NCI-H1105 (cell line): ENCODE measurements around the gene CAV1.

Source experiments
- DNase-seq: peaks from one replicate; lab custom pipeline; 2025; lab: John Stamatoyannopoulos, UW

The CAV1 gene

DNA sequence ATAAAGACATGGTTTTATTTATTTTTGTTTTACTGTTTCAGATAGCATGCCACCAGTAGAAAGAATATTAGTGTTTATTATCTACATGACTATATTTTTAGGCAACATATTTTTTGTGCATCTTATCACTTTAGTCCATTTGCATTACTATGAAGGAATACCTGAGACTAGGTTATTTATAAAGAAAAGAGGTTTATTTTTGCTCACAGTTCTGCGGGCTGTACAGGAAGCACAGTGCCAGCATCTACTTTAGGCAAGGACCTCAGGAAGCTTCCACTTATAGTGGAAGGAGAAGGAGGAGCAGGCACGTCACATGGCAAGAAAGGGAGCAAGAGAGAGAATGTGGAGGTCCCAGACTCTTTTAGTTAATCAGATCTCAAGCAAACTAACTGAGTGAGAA, 19.6 kb upstream of the CAV1 start:
- no peak for DNase-seq

DNA sequence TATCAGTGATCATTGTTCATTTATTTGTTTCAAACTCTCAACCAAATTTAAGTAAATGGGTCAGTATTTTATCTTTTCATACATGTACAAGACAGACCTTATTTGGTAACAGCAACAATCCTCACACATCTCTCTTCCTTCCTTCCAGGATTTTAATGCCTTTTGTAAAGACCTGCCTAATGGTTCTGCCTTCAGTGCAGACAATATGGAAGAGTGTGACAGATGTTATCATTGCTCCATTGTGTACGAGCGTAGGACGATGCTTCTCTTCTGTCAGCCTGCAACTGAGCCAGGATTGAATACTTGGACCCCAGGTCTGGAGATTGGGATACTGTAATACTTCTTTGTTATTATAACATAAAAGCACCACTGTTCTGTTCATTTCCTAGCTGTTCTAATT, 19.0 kb upstream of the CAV1 start:
- no peak for DNase-seq

DNA sequence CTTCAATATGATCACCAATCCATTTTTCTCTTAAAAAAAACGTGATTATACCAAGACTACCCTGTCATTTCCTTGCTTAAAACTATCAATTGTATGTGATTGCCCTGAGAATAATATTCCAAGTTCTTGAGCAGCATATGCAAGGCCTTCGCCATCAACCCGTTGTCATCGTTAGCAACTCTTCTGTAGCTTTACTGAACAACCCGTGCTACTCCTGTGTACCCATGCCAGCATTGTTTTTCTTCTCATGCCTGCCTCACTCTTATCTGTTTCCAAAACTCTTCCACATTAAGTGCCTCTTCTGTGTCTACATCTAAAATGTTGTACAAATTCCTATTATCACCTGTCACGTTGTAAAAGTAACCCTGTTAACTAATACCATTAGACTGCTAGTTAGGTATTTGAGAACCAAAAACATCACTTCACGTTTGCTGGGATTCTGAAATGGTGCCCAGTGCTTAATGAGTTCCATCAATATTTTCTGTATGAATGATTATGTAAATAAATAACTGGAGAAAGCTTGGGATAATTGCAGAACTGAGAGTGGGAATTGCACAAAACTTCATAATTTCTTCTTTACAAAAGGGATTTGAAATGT, 14.8 kb upstream of the CAV1 start:
- no peak for DNase-seq

DNA sequence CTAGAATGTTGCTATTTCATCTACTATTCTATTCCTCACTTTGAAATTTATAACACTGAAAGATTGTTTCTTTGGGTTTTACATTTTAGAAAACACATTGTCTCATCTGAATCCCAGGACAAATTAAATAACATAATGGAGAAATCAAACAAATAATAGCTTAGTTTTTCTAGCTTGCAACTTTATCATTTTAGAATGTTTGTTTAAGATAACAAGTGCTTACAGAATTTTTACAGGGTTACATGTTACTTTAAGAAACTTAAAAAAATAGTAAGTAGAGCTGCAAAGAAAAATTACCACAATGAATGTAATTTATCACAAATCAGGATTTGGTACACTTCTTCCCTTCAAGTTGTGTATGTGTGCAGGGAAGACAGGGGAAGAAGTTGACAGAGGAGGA, 14.0 kb upstream of the CAV1 start:
- no peak for DNase-seq

DNA sequence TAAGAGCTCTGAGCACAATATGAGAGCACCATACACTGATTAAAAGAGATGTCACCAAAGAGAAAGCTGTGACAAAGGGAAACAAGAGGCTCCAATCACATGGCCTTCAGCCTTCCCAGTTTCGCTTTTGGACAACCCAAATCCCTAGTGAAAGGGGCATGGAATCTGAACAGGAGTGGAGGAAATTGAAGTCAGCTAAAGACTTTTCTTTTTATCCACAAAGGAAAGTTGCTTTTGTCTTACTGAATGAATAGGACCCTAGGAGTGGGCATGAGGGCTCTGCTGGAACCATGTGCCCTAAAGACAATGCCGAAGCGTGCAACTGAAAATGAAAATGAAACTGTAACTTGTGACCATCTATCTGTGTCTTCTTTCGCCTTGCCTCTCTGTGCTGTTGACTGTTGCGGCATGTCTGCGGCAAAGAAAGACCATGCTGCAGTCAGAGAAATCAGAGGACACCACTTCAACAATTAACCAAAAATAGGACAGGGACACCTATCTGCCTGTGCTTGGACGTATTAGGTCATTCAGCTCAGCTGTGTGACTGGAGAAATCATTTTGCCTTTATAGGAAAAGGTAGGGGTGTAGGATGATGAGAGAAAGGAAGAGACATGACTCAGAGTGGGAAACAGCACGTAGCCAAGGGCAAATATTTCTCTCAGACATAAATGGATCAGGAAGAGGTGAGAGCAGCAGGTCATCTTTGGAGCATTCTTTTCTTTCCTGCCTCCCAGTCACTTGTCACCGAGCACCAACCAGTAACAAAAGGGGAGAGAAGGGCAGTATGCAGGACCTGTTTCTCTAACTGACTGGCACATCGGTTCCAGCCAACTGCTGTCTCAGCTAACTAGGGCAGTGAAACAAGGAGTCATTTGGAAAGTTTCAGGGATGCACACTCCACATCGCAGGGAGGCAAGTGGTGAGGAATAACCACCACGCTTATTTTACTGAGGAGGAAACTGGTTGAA, 13.0 kb upstream of the CAV1 start:
- DNase-seq = no peak

DNA sequence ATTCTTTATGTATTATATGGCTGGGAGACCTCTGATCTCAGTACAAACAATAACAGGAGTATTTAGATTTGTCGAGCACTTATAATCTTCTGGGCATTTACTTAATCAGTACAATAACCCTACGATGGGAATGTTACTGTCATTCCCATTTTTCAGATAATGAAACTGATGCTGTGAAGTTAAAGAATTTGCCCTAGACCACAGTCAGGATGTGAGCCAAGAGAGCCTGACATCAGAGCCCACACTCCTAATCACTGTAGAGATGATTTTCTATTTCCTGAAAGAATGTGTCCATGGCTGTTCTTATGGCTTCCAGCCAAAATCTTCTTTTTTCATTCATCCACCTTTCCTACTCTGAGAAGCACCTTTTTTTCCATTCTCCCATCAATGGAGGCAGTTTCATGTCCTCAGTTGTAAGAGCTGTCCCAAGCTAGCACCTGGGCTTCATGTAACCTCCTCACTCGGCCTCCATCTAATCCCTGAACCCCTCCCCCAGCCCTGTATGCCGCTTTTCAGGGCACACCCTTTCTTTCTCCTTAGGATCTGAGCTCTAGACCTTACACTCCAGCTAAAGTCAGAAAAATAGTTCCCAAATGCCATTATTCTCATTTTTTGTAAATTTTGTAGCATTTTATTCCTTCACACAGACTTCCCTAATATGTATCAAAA, 12.2 kb upstream of the CAV1 start:
- no peak for DNase-seq

DNA sequence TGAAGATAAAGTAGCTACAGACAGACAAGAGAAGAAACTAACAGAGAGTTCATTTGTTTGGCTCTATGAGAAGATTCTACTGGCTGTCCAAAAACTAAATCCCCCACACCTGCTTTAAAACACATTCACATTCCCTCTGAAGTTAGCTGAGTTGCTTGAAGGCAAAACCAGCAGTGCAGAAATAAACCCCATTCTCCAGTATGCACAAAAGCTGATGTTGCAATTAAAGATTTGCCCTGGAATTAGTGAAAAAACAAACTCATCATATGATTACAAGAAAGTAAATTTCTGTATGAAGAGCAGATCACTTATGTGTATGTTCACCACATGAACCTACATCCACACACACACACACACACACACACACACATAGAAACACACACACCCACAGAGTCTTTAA, 9.3 kb upstream of the CAV1 start:
- DNase-seq = no peak

DNA sequence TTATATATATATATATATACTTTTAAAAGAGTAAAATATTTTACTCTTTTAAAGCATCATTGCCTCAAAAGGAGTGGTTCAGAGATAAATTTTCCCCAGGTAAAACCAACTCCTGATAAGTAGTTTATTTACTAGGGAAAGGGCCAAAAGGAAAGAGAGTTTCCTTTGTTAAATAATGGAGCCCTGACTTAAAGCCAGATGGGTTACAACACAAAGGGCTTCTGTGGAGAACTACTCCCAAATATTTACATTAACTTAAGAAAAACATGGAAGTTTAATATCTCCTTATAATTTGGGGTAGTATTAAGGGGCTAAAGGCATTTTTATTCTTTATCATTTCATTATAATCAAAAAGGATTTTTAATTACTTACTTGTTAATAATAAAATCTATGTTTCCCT, 8.5 kb upstream of the CAV1 start:
- no peak for DNase-seq

DNA sequence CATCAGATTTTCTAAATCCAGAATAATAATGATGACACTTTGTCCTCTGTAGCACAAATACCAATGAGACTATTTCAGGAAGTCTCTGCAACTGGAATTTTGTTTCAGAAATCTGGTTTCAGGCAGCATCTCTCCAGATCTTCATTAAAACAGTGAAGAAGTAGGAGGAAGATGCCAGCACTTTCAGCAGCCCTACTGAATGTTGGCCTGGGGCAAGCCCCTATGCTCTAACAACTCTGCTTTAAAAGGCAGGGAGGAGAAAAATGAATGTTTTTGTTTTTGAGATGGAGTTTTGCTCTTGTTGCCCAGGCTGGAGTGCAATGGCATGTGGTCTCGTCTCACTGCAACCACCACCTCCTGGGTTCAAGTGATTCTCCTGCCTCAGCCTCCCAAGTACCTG, 7.2 kb upstream of the CAV1 start:
- no peak for DNase-seq

DNA sequence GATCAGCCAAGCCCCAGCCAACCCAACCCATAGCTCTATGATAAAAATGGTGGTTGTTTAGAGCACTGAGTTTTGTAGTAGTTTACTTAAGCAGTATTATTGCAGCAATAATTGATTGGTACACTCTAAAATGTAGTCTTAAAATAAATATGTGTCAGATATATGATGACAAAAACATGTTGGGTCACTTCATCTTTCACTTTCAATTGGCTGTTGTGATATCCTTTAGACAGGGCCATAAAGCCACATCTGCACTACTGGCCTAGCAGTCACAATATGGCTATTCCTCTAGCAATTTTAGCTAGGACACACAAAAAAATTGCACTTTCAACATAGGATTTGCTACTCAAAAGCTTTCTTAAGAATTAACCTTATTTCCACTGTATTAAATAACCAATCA, 5.9 kb upstream of the CAV1 start:
- no peak for DNase-seq

DNA sequence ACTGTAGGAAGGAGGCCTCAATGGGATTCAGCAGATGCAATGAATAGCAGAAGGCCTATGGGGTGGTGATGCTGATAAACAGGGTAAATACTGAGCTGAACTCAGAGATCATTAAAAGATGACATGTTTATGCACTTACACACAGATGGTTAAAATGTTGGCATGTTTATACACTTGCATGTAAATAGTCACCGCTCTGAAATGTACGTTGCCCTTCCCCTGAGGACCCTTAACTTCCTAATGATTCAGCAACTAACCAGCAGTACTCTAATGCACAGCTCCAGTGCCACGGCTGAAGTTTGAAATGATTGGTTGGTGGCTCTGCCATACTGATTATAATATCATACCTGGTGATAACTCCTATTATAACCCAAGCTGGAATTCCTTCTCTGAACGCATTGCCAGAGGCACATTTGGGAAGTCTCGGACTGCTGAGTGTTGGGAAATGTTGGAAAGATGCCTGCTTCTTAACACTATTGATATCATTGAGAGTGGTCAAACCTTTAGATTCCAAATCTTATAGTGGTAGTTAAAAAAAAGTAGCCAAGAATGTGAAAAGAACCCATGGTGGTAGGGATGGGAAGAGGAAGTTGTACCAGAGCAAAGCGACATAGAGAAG, 3.7 kb upstream of the CAV1 start:
- no peak for DNase-seq

DNA sequence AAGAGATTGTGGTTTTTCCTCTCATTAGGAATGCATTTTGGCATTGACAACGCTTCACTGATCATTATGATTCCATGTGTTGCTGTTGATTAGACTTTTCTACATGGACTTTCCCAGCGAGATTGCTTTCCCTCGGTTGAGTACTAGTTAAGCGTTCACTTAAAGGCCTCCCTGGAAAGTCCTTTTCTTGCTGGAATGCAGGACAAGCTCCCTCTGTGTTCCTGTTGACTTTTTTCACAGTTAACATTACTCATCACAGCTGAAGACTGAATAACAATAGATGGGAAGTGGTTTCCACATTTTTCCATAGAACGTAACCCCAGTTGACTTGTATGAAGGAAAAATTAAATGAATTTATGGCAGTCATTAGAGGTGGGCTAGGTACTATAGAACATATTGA, 2.6 kb upstream of the CAV1 start:
- DNase-seq = peak; percentile 69

DNA sequence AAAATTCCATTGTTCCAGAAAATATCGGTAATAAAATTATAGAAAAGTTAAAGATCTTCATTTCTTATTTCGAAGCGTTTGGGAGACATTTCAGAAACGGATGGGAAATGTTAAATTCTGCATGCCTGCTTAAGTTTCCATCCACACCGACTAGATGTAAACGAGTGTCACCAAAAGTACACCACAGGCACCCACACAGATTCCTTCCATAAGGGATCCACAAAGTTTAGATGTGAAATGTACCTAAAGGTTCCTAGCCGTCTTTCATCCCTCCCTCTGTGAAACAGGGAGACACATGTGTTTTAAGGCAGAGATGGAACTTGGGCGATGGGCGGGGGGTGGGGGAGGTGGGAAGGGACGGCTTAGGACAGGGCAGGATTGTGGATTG, 621 bp upstream of the CAV1 start:
- DNase-seq = no peak

DNA sequence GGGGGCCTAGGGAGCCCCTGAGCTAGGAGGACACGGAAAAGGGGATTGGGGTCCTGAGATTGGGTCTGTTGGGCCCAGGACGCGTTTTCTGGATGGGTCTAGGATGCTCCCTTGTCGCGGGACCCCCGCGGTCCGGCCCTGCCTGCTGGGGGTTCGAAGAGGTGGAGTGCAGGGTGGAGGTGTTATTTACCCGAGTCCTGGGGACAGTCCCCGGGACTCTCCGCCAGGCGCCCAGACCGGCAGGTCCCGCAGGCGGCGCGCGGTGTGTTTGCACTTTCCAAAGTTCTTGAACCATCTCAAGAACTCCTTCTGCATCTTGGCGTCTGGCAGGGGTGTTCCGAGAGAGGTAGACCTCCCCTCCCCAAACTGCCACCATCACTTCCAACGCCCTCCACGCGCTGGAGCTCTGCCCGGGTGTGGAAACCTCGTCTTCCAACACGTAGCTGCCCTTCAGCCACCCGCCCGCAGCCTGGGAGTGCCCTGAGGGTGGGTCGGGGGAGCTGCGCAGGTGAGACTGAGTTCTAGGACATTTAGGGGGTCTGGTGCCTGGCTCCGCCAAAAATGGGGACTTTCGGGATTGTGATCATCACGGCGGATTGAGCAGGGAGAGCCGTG, 569 bp downstream of the CAV1 start:
- DNase-seq = no peak

DNA sequence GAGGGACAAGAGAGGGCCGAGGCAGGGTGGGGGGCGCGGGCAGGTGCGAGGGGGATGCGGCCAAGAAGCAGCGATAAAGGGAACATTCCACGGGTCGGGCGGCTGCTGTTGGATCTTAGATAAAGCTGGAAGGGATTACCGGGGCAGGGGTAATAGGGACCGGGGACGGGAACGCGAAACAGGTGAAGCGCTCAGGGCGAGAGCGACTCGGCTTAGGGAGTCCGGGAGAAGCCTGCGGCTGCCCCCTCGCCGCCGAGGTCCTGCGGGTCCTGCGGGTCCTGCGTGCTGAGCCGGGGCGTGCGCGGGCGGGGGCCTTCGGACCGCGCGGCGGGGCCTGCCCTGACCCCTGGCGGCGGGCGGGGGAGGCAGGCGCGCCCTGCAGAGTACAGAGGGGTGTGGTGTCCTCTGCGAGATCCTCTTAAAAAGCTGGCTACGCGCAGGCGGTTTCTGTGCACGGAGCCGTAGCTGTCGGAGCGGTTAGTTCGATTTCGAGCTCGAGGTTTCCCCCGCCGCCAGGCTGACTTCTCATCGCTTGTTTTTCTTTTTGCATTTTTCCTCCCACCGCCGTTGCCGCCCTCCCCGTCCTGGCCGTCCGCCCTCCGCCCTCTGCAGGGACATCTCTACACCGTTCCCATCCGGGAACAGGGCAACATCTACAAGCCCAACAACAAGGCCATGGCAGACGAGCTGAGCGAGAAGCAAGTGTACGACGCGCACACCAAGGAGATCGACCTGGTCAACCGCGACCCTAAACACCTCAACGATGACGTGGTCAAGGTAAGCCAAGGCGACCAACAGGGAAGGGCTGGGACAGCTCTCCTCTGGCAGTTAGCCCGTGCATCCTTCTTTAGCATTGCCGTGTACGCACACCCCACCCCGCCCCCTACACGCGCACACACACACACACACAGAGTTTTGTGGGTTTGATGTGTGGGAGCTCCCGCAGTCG, 1.4 kb downstream of the CAV1 start:
- DNase-seq = peak; percentile 41

DNA sequence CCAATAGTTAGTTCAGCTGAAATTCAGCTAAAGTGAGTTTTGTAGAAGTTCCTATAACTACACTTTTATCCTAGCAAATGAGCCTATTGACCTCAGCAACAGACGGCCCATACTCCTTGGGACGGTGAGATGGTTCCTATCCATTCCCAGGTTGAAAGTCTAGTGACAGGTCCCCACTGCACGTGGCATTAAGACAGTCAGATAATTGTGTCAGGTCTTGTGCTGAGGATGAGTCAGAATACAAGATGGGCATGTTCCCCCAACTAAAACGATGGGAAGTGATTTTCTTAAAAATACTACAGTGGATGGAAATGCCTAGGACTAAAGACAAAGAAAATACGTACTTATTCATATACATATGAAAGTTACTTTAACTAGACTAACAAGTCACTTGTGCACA, 2.1 kb downstream of the CAV1 start:
- DNase-seq = no peak

DNA sequence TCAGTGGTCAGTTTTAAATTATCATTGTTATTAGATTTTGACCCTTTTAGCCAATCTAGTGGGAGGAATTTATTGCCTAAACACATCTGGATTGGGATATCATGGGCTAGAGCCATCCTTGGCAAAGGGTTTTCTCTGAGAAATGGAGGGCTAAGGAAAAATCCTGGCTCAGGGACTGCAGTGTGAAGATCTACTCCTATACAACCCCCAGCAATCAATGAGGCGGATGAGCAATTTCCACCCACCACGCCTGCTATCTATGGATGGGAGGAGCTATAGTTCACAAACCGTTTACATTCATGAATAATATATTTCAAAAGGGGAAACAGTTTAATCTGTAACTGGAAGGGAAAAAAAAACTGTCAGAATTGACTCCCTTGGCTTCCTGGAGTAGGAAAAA, 2.7 kb downstream of the CAV1 start:
- DNase-seq = no peak

DNA sequence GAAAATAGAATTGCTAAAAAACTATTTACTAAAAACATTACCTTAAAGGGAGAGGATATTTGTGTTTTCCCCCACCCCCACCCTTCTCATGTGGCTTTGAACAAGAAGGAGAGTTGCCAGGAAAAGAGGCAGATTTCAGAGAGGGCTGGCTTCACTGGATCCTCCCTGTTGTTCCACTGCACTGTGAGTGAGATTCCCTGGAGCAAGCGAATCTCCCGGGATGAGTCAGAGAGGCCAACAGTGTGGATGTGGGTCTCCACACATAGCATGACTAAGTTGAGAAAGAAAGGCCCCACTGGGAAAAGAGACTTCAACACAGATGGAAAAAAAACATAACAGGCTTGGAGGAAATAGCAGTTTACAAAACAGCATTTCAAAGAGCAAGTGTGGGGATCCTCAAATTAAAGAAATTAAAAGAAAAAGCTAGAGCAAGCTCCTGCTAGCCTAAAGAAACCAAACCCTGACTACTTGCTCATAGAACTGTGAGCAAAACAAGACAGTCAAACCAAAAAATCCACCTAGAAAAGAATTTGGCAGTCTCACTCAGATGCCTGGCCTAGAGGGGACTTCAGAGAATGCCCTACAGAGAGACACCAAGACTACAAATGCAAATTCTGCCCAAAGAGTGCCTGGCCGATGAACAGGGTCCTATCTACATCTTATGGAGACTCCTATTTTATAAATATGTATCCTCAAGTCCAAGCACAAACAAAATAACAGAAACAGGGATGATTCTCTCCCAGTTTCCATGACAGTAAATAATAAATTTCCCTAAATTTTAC, 3.4 kb downstream of the CAV1 start:
- no peak for DNase-seq

DNA sequence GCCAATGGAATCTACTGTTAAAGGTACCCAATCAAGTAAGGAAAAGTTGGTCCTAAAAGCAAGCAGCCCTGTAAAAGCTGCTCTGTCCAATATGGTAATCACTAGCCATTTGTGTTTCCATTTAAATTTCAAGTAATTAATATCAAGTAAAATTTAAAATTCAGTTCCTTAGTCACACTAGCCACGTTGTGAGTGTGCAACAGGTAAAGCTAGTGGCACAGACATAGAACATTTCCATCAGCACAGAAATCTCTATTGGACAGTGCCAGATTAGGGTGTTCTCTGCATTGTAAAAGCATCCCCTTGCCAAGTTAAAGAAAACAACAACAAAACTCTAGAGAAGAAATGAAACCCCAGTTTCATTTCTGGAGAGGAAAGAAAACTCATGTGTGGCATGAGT, 4.4 kb downstream of the CAV1 start:
- DNase-seq = no peak

DNA sequence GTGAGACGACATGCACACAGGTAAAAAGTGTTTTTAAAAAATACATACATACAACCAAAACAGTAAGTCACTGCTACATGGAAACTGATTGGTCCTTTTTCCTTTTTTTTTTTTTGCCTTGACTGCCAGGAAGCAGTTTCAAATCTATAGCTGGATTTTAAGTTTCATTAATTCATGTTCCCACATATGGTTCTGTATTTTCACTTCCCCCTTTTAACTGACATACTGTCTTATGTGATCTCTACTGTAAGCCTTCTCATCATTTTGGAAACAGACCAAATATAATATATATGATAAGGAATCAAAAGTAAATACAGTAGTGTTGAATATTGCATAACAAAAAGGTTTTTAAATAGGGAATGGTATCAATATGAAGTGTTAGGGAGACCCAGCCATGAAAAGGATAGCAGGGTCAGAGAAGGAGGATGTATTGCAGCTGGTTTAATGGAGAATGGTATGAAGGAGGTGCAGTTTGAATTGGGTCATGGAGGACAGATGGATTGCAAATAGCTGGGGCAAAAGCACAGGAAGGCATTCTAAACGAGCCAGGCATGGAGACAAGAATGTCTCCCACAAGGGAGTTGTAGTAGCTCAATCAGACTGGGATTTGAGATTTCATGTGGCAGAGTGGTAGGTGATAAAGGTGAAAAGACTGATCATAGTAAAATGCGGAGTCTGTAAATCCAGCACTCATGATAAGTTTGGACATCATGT, 5.4 kb downstream of the CAV1 start:
- DNase-seq = no peak
